GM12878 (cell line): Measurements from ENCODE around the gene BRD1.

Experiments
- ATF3 ChIP-seq: IDR thresholded peaks from 2 replicates; pipeline ENCODE4 v1.6.1; 2011; ENCODE audit warnings: low read depth, mild to moderate bottlenecking, low read length, moderate library complexity, borderline replicate concordance; ENCODE audit errors: extremely low read depth
- BHLHE40 ChIP-seq, 2 experiments: fragments of 450-650 bp in 1 of 2; IDR thresholded peaks; 2 replicates each; pipeline ENCODE4 v1.6.1; 2011 to 2017; ENCODE audit warnings: low read depth in 2 of 2, borderline replicate concordance in 1 of 2, improper control_type of control experiment in 1 of 2, low read length in 1 of 2, mild to moderate bottlenecking in 1 of 2
- CBX3 ChIP-seq: fragments of 200-600 bp; sonication (generic); IDR thresholded peaks from 2 replicates; pipeline ENCODE4 v1.6.1; 2016; ENCODE audit warnings: low read depth, borderline replicate concordance
- CTCF ChIP-seq, 3 experiments: IDR thresholded peaks in 2 of 3; conservative IDR thresholded peaks in 1 of 3; 2 replicates each; pipeline ENCODE4 v1.5.1; 2011; ENCODE audit warnings: low read depth in 3 of 3, low read length in 3 of 3, mild to moderate bottlenecking in 3 of 3, control low read depth in 2 of 3, moderate library complexity in 2 of 3, inconsistent platforms in 1 of 3, mixed read lengths in 1 of 3; ENCODE audit not compliant: control insufficient read depth in 2 of 3, insufficient read depth in 1 of 3; ENCODE audit errors: extremely low read depth in 1 of 3
- EP300 ChIP-seq, 2 experiments: fragments of 150-350 bp in 1 of 2; IDR thresholded peaks; 2 replicates each; pipeline ENCODE4 v1.6.1; 2011 to 2012; ENCODE audit warnings: low read depth in 2 of 2, low read length in 2 of 2, borderline replicate concordance in 1 of 2, improper control_type of control experiment in 1 of 2, inconsistent platforms in 1 of 2; ENCODE audit not compliant: control insufficient read depth in 1 of 2
- POLR2A ChIP-seq: IDR thresholded peaks from 2 replicates; pipeline ENCODE4 v1.6.1; 2011; ENCODE audit warnings: low read depth, mild to moderate bottlenecking, low read length
- SIN3A ChIP-seq: IDR thresholded peaks from 2 replicates; pipeline ENCODE4 v1.6.1; 2012; ENCODE audit warnings: low read depth, low read length, improper control_type of control experiment

GRCh38 chr22:49754696-49755630, 72.7 kb downstream of the BRD1 start:
- TF ChIP-seq BHLHE40 (IDR thresholded peaks at IDR 0.05; ENCODE audit: borderline replicate concordance in 1 of 2, low read depth in 2 of 2, low read length in 1 of 2), result no peak
- no peak for TF ChIP-seq CBX3
- no peak for TF ChIP-seq POLR2A
- no peak for TF ChIP-seq EP300 (IDR thresholded peaks at IDR 0.05; ENCODE audit: borderline replicate concordance in 1 of 2, control insufficient read depth in 1 of 2, low read depth in 2 of 2, low read length in 2 of 2)
- no peak for TF ChIP-seq CTCF (IDR thresholded peaks at IDR 0.05 in 2 of 3, conservative IDR thresholded peaks at IDR 0.05 in 1 of 3; ENCODE audit: control insufficient read depth in 2 of 3, extremely low read depth in 1 of 3, insufficient read depth in 1 of 3, low read depth in 3 of 3, low read length in 3 of 3)
- TF ChIP-seq SIN3A, result no peak
- TF ChIP-seq ATF3, result no peak
